ENCODE data around the gene LENG8.
"Not testable (repeated sequence)": the region's sequence is repeated elsewhere in the genome, so short reads cannot be mapped to it uniquely, and the experiment has no call there.

Gene LENG8

GRCh38 chr19:54465426-54466109 lies 16.6 kb downstream of the LENG8 start:
- Histone ChIP-seq H2AFZ (no peak overlapping the region), H3K4me2 (ENCODE audit: low read length) (no peak overlapping the region), H3K27me3 (ENCODE audit: control insufficient read depth, insufficient read depth, low read length) (no peaks in the 10 kb centered on the region), H3K27ac (no peak overlapping the region), H3K79me2 (no peaks in the 10 kb centered on the region), H3K36me3 (ENCODE audit: control insufficient read depth, insufficient read depth, low read length) (no peaks in the 10 kb centered on the region), H3K9me3 (ENCODE audit: control insufficient read depth, low read length) (no peaks in the 10 kb centered on the region), H3K9ac (no peak overlapping the region), H3K4me1 (peaks cover 4% of the 10 kb centered on the region), H3K4me3 (ENCODE audit: low read depth, low read length) (no peak overlapping the region)
- no peak for TF ChIP-seq CTCF (IDR thresholded peaks at IDR 0.05)

- not testable (repeated sequence) for H3K27ac ChIP-seq; H3K9me3 ChIP-seq (ENCODE audit: control insufficient read depth, low read length); H2AFZ ChIP-seq; H3K9ac ChIP-seq; H3K79me2 ChIP-seq; H3K36me3 ChIP-seq (ENCODE audit: control insufficient read depth, insufficient read depth, low read length); H3K27me3 ChIP-seq (ENCODE audit: control insufficient read depth, insufficient read depth, low read length); H3K4me1 ChIP-seq; H3K4me3 ChIP-seq (ENCODE audit: low read depth, low read length); H3K4me2 ChIP-seq (ENCODE audit: low read length)
Measured at GRCh38 chr19:54466110-54466480, 17.1 kb downstream of the LENG8 start.

GRCh38 chr19:54469496-54469934 lies 20.5 kb downstream of the LENG8 start:
- Histone ChIP-seq H3K4me1 (peaks cover 5% of the 10 kb centered on the region), H3K27me3 (ENCODE audit: control insufficient read depth, insufficient read depth, low read length) (no peaks in the 10 kb centered on the region), H3K36me3 (ENCODE audit: control insufficient read depth, insufficient read depth, low read length) (no peaks in the 10 kb centered on the region), H3K4me3 (ENCODE audit: low read depth, low read length) (no peak overlapping the region), H3K9me3 (ENCODE audit: control insufficient read depth, low read length) (no peaks in the 10 kb centered on the region), H3K9ac (no peak overlapping the region), H3K4me2 (ENCODE audit: low read length) (no peak overlapping the region), H2AFZ (no peak overlapping the region), H3K27ac (no peak overlapping the region), H3K79me2 (no peaks in the 10 kb centered on the region)
- TF ChIP-seq CTCF (IDR thresholded peaks at IDR 0.05), result no peak

- Histone ChIP-seq H3K36me3 (ENCODE audit: control insufficient read depth, insufficient read depth, low read length) (no peaks in the 10 kb centered on the region), H3K4me2 (ENCODE audit: low read length) (peak overlapping the region; percentile 76), H3K9me3 (ENCODE audit: control insufficient read depth, low read length) (no peaks in the 10 kb centered on the region), H3K27ac (no peak overlapping the region), H3K9ac (no peak overlapping the region), H3K79me2 (no peaks in the 10 kb centered on the region), H2AFZ (no peak overlapping the region), H3K4me3 (ENCODE audit: low read depth, low read length) (no peak overlapping the region), H3K4me1 (peaks cover 5% of the 10 kb centered on the region), H3K27me3 (ENCODE audit: control insufficient read depth, insufficient read depth, low read length) (no peaks in the 10 kb centered on the region)
- TF ChIP-seq CTCF (IDR thresholded peaks at IDR 0.05), result no peak
Measured at GRCh38 chr19:54470276-54470887, 21.4 kb downstream of the LENG8 start.

GRCh38 chr19:54470991-54471782 lies 22.2 kb downstream of the LENG8 start:
- Histone ChIP-seq H3K27ac (no peak overlapping the region), H3K4me2 (ENCODE audit: low read length) (peak overlapping the region; percentile 76), H3K36me3 (ENCODE audit: control insufficient read depth, insufficient read depth, low read length) (no peaks in the 10 kb centered on the region), H3K9ac (no peak overlapping the region), H3K4me1 (peaks cover 5% of the 10 kb centered on the region), H3K79me2 (no peaks in the 10 kb centered on the region), H3K4me3 (ENCODE audit: low read depth, low read length) (peak overlapping the region; percentile 53), H2AFZ (peak overlapping the region; percentile 66), H3K9me3 (ENCODE audit: control insufficient read depth, low read length) (no peaks in the 10 kb centered on the region), H3K27me3 (ENCODE audit: control insufficient read depth, insufficient read depth, low read length) (no peaks in the 10 kb centered on the region)
- TF ChIP-seq CTCF (IDR thresholded peaks at IDR 0.05), result no peak

Data from parathyroid adenoma (tissue), 2 donors.